TTC549 (cell line): ENCODE data around the gene LRRK1.

Experiments
- FAIRE-seq: peaks from 2 replicates; lab custom pipeline; 2012; peaks lifted over from hg19 to GRCh38; lab: Jason Lieb, UNC

Gene LRRK1

GRCh38 chr15:100909989-100910955 is 8.9 kb upstream of the LRRK1 start:
- FAIRE-seq = no peak

GRCh38 chr15:100911086-100911485 is 8.1 kb upstream of the LRRK1 start:
- FAIRE-seq = no peak

- FAIRE-seq = no peak
Observed at GRCh38 chr15:100913961-100914360, 5.2 kb upstream of the LRRK1 start.

- FAIRE-seq = no peak
Observed at GRCh38 chr15:100914876-100915275, 4.3 kb upstream of the LRRK1 start.

GRCh38 chr15:100918034-100918689 is 995 bp upstream of the LRRK1 start:
- no peak for FAIRE-seq

- FAIRE-seq = no peak
Observed at GRCh38 chr15:100919481-100920405, 586 bp downstream of the LRRK1 start.

GRCh38 chr15:100920516-100921135 is 1.5 kb downstream of the LRRK1 start:
- FAIRE-seq = no peak

GRCh38 chr15:100922192-100923040 is 3.3 kb downstream of the LRRK1 start:
- no peak for FAIRE-seq

GRCh38 chr15:100923076-100923475 is 3.9 kb downstream of the LRRK1 start:
- FAIRE-seq = no peak

- no peak for FAIRE-seq
Observed at GRCh38 chr15:100923902-100924301, 4.7 kb downstream of the LRRK1 start.

- no peak for FAIRE-seq
Observed at GRCh38 chr15:100924436-100924835, 5.3 kb downstream of the LRRK1 start.

- FAIRE-seq = no peak
Observed at GRCh38 chr15:100925480-100925879, 6.3 kb downstream of the LRRK1 start.

- no peak for FAIRE-seq
Observed at GRCh38 chr15:100926258-100926657, 7.1 kb downstream of the LRRK1 start.

- FAIRE-seq = no peak
Observed at GRCh38 chr15:100926971-100927756, 8.0 kb downstream of the LRRK1 start.

GRCh38 chr15:100928632-100929280 is 9.6 kb downstream of the LRRK1 start:
- FAIRE-seq = no peak

GRCh38 chr15:100929641-100930042 is 10.5 kb downstream of the LRRK1 start:
- no peak for FAIRE-seq

- no peak for FAIRE-seq
Observed at GRCh38 chr15:100930306-100930848, 11.2 kb downstream of the LRRK1 start.

- no peak for FAIRE-seq
Observed at GRCh38 chr15:100931143-100931890, 12.2 kb downstream of the LRRK1 start.
